GM18517 (cell line): ENCODE measurements around the gene FDPS.

Experiments used
- ATAC-seq: cut with Tn5 transposase; IDR thresholded peaks from one replicate; pipeline ENCODE4 v1.9.1; 2021; ENCODE audit warnings: mild to moderate bottlenecking, moderate library complexity; ENCODE audit not compliant: unreplicated experiment

The FDPS gene

DNA sequence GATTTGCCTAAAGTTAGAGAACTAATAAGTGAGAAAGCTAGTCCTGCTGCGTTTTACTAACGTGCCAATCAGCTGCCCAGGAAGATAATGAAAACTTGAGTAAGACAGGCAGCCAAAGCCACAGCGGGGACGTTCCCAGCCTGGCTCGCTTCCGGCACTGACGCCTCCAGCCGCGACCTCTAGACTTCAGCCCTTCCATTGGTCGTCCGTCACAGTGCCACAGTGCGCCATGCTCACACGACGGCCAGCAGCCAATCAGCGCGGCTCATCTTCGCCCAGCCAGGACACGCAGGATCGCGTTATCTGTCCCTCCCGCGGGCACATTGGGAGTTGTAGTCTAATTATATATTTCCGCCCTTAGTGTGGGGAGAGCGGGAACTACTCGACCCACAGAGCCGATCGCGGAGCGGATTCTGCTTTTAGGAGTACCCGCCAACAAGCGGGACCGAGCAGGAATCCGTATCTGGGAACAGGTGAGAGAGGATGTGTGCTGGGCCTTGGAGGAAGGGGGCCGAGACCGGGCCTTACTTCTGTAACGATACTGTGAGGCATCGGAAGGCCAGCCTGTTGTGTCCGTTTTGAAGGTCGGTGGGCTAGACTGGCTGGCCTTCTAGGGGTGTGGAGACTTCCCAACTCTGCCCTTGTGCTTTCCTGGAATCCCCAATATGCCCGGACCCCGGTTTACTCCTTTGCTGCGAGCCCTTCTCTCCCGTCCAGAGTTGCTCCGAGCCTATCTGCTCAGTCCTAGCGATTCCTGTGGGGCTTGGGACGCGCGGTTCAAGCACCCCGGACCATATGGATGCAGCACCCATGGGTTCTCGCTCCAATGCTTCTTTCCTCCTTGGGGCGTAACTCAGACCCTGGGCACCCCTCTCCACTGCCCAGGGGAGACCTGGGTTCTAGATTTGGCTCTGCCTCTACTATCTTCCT is at the start of gene FDPS:
Gene FDPS, plus strand, starts transcription at position 374 of the 930 bp plus-strand sequence. CDS start 924 bp downstream, outside the sequence.
- peak; percentile 91 for ATAC-seq

DNA sequence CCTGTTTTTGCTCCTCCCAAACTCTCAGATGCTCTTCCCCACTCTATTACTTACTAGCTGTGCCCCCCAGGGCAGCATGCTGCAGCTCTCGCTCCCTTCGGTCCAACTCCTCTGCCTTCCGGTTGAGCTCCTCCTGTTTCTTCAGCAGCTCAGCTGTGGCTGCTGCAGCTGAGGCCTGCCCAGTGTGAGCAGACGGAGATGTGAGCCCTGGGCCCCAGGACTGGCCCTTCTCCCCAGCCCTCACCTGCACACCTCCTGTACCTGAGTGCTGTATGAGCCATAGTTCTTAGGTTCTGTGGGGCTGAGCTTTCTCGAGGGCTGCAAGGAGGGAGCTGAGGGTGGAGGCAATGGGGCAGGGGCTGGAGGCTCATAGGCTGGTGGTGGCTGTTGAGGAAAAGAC is 48.4 kb upstream of the FDPS start:
- no peak for ATAC-seq

DNA sequence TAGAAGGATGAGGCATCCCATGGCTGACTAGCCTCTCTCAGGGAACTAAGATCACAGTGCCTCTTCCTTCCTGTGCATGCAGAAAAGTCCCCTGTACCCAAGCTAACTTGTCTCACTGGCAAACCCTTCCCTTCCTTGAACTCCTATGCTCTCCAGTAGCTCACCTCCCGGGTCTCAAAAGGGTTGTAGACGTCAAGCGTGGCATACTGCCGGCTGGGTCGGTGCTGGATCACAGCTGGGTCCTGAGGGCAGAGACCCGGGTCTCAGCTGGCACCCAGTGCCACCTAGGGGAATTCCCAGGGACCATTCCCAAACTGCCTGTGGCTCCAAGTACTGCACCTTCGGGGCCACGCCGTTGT is 47.2 kb upstream of the FDPS start:
- peak; percentile 9 for ATAC-seq

DNA sequence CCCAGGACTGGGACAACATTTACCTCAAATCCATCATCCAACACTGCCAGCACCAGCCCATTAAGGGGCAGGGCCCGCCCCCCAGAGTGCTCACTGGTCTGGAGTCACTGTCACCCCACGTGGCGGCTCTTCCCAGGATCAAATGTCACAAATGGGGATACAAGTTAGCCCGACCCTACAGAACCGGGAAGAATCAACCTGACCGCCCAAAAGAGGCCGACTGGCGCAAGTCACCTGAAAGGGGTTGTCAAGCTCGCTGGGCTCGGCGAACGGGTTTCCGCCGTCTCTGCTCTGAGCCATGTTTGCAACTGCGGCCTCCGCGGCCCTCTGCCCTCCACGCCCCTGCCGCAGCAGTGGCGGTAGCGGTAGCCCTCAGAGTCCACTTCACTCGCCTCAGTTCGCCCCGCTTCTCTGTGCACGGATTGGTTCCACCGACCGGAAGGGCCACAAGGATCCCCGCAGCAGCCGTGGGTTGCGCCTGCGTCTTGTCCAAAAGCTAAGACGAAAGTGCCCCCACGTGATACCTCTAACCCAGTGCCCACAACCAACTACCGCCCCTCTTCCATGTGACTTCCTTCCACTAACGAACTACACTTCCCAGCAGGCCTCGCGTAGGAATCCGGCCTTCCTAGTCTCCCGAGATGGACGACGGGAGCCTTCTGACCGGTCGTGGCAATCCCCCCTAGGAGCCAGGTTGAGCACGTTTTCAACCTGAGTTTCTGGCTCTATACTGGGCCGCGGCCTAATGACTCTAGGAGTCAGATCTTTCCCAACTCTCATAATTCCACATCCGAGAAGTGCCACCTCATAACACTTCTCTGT is 46.6 kb upstream of the FDPS start, which contains the start of gene SCAMP3:
Gene SCAMP3, minus strand, starts transcription at position 509 of the 822 bp plus-strand sequence. Its CDS starts 209 bp downstream, at position 300.
- ATAC-seq, result peak; percentile 86

DNA sequence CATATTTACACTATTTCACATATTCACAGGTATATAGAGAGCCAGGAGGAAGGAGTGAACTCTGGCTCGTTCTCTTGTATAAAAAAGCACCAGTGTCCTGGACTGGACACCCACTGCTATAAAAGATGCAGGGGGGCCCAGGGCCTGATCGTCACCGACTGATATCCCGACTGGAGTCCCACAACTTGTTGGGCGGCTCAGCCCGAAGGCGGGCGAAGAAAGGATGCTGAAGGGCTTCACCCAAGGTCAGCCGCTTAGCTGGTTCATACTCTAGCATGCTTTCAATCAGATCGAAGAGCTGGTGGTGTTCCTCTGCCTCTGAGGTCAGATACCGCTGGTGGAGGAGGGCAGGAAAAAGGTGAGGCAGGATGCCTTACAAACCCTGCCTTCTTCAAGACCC is 45.6 kb upstream of the FDPS start:
- ATAC-seq, result no peak

DNA sequence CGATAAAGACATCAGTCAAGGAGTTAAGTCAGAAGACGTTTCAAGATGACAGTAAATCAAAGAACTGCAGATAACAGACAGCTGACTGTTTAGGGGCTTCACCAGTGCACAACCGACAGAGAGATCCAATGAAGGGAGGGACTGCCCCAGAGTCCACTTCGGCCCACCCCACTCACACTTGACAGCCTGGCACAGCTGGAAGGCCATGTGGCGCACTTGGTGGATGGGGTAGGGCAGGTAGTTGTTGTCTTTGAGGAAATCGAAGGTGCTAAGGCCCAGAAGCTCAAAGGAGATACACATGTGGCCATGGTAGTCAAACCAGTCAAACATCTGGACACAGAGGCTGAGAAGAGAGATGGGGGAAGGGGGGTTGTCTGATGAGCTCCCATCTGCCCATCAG is 42.1 kb upstream of the FDPS start:
- ATAC-seq, result no peak

DNA sequence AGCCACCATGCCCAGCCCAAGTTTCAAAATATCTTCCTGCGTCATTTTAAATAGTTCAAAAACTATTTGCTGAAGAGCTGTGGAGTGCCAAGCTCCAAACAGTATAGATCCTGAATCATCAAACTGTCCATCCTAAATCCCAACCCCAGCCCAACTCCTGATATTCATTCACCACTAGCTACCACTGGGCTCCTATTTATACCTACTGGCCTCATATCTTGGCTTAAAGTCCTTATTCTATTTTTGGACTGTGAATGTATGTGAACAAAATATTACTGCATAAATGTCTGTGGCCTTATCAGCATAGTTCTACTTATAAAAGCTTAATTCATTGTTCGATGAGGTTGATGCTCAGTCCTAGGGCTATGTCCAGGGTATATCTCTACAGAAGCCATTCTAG is 41.3 kb upstream of the FDPS start:
- no peak for ATAC-seq

DNA sequence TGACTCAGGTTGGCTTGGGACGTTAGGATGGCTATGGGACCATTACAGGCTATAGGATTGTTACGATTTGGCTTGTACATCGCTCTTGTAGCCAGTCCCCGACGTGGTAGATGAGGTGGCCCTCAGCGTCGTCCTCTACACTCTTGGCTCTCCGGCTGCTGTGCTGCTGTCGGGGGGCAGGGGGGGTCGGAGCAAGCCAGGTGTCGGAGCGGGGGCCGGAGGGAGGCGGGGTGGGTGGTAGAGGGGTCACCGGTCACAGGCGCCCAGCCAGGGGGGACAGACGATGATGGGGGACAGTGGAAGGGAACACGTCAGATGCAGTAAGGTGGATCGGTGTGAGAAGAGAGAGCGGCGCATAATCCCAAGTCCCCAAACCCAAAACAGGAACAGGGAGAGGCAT is 40.0 kb upstream of the FDPS start:
- no peak for ATAC-seq

DNA sequence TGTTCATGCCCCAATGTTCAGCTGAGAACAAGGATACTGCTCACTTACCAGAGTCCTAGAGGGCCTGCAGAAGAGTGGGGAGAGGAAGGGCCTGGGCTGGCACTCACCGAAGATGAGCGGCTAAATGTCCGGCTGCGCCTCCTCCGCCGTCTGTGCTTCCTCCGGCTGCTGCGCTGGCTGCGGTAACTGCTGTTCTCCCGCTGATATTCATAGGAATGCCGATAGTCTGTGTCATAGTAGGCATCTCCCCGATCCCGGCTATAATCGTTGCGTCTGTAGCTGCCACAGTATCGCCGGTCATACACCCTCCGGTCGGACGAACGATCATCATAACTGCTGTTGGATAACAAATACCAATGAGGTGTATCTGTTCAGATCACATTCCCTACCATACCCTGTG is 39.3 kb upstream of the FDPS start:
- no peak for ATAC-seq

DNA sequence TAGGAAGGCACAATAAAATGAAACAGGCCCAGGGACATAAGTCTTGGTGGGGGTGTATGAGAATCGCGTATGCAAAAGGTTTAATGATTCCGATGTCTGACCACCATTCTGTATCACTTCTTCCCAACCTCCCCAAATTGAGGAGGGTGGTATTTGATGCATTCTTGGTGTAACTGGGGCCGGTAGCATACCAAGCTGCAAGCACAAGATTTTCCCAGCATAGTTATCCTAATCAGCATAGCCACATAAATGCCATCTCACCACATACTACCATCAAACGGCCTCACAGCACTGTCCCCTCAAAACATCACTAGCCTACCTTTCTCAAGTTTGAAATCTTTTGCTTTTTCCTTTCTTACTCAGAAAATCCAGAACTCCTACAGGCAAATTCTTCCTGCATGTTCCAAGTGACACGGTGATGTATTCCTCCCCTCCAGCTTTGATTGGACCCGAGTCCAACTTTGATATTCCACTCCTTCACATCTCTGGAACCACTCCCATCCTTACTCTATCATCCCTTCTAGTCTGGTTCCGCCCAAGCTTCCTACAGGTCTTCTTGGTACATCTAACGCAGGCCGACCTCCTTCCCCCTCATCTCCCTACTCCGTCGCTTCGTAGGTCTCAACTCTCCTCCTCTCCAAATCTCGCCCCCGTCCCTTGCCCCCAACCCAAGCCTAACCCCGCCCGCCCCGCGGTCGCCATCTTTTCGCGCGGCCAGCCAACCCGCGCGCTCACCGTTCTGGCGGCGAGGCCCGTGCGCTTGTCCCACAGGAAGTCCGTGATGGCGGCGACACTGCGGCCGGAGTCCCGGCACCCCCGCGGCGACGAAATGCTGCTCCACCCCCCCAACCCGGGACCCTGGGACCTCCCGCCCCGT is 36.0 kb upstream of the FDPS start:
- peak; percentile 17 for ATAC-seq

DNA sequence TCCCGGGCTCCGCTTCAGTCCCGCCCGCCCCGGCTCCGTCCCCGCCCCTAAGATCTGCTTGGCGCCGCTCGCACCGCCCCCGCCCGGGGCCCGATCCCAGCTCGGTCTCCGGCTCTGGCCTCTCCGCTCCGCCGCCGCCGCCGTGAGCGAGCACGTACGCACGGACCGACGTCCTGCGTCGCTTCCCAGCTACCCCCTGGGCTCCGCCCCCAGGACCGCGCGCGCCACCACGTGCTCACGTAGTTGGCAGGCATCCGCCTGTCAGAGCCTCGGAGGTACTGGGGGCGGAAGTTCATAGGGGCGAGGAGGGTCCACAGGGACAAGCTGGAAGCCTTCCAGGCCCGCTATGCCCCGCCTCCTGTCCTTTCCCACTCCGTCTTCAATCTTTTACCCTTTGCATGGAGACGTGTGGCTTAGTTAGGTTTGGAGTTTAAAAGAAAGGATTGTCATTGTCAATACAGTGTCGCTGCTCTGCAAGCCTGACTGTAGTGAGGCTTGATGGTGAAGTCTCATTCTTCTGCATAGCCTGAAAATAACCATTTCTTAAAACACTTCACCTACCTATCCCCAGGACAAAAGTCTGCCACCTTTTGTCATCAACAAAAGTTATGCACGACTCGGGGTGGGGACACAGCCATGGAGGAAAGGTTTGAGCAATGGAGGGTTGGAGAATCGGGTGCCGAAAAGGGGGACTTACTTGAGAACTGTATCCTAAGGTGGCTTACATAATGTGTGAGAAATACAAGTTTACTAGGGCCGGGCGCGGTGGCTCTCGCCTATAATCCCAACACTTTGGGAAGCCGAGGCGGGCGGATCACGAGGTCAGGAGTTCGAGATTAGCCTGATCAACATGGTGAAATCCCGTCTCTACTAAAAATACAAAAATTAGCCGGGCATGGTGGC is 35.1 kb upstream of the FDPS start, which contains the start of gene CLK2:
Gene CLK2, minus strand, starts transcription at position 162 of the 903 bp plus-strand sequence. CDS start 2,527 bp downstream, outside the sequence.
- peak; percentile 60 for ATAC-seq

DNA sequence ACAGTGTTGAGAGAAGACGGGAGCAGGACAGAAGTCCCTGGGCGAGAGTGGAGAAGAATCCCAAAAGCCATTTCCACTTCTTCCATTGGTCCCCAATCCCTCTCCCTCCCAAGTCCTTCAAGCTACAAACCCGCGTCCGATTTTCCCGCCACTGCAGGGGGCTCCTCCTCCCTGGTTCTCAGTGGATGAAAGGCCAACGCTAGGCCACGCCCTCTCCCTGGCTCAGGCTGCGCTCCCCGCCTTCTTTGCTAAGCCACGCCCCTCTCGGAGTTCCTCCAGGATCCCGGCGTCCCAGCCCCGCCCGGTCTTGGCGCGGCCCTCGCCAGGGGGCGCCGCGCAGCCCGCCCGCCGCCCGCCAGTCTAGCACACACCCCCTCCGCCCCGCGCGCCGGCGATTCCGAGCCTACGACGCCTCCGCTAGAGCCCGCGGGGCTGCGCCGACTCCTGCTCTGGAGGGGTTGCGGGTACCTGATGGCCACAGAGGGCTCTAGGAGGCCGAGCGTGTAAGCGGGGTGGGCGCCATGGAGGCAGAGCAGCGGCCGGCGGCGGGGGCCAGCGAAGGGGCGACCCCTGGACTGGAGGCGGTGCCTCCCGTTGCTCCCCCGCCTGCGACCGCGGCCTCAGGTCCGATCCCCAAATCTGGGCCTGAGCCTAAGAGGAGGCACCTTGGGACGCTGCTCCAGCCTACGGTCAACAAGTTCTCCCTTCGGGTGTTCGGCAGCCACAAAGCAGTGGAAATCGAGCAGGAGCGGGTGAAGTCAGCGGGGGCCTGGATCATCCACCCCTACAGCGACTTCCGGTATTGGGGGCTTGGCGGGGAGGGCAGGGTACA is 31.4 kb upstream of the FDPS start, which contains the start of gene HCN3:
Gene HCN3, plus strand, starts transcription at position 394 of the 832 bp plus-strand sequence. Its CDS starts 128 bp downstream, at position 522.
- peak; percentile 62 for ATAC-seq

DNA sequence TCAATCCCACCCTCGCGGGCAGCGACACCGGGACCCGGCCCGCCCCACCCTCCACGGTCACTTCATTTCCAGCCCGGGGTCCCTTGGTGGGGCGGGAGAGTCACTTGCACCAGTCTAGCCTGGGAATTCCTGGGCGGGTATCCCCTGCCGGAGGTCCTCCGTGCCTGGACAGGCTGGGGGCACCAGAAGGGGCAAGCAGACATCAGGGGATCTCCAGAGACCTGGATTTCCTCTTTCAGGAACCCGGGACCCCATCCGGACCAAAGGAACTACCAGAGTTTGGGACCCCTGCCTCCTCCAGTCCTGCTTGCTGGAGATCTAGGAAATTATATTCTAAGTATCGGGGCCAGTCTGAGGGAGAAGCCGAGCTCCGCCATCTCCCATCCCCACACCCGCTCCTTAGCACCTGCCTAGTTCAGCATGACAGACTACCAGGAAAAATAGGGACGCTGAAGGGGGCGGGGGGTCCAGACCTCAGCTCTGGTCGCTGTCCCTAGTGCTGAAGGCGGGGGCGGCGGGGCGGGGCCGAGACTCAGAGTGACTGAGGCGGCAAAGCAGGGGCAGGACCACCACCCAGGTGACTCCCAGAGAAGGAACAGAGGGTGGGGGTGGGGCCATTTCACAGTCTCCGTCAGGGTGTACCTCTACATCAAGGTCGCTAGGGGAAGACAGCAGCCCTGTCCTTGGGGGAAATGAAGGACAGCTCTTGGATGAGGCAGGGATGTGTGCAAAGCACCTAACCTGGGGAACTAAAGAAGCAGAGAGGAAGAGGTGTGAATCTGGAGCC is 30.6 kb upstream of the FDPS start:
- ATAC-seq, result no peak

DNA sequence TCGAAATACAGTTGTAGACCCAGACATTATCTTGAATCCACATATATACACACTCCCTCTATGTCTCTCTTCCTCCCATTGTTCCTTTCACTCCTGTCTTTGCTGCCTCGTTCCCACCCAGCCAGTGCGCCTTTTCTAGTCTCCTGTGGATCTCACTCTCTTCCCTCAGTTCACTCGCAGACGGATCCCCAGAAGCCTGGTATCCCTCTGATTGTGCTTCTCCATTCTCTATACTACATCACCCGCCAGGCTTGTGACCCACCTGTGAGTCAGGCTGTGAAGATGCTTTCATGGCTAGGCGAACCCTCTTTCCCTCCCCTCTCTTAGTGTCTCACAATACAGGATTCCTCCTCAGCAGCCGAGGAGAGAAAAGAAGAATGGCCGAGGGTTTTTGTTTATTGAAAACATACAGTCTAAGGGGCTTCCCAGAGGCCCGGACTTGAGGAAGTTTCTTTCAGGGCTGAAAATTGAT is 29.9 kb upstream of the FDPS start:
- no peak for ATAC-seq

DNA sequence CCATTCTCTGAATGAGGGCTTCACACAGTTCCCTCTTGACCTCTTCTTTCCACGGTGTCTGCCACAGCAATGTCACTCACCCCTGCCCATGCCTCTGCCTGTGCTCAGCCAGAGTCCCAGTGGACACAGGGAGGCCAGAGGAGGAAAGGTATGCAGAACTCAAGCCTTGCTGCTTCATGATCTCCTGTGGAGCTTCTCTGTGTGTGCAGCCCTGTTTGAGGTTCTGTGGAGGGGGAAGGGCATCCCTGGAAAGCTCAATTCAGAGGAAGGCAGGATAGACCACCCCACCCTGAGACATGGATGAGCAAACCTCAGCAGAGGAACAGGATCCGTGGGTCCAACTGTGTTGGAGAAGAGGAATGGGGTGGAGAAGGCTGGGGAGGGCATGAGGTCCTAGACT is 29.4 kb upstream of the FDPS start:
- ATAC-seq, result no peak

DNA sequence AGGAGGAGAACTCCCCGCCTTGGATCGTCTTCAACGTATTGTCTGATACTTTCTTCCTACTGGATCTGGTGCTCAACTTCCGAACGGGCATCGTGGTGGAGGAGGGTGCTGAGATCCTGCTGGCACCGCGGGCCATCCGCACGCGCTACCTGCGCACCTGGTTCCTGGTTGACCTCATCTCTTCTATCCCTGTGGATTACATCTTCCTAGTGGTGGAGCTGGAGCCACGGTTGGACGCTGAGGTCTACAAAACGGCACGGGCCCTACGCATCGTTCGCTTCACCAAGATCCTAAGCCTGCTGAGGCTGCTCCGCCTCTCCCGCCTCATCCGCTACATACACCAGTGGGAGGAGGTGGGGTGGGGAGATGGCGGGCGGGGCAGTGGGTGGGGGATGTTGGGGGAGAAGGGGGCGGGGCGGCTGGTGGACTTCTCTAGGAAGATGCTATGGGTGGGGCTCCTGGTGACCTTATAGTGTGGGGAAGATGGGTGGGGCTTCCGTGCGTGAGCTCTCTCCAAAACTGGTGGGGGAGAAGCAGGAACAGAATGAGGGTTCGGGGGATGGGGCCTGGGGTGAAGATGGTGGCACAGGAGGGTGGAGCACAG is 26.1 kb upstream of the FDPS start:
- no peak for ATAC-seq

DNA sequence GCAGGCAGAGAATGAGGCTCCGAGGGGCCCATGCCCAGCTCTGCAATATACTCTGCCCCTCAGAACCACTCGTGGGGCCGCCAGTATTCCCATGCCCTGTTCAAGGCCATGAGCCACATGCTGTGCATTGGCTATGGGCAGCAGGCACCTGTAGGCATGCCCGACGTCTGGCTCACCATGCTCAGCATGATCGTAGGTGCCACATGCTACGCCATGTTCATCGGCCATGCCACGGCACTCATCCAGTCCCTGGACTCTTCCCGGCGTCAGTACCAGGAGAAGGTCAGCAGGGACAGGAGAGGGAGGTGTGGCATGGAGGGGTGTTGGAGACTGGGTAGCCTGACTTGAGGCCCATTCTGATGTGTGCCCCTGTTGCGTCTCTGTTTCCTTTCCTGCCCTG is 24.2 kb upstream of the FDPS start:
- ATAC-seq, result no peak
